Measurements from ENCODE around the gene RUFY3.

The RUFY3 gene

DNA sequence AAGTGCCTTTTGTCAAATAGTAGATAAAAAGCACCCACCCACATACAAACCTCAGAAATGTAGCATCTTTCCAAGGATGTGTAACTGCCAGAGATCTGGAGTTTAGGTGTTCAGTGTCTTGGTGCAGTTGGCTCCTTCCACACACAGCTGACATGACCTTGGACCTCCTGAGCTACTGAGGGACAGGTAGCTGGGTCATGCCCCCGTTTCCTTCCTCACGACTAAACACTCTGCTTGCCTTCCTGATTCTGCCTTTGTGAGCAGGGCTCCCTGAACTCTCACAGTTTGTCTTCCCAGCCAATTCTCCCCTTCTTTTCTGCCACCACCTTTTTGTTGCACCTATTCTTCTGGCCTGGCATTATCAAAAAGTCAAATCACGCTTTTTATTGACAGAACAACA is 10.2 kb upstream of the RUFY3 start:
- Histone ChIP-seq H3K4ac (ENCODE audit: low read length) (no peak overlapping the region), H3K23ac (ENCODE audit: low read depth, low read length, poor library complexity) (no peak overlapping the region), H2BK5ac (ENCODE audit: low read length) (no peak overlapping the region), H4K91ac (ENCODE audit: low read depth, low read length, poor library complexity) (no peak overlapping the region), H2AK5ac (ENCODE audit: low read depth, low read length) (no peak overlapping the region), H2BK12ac (ENCODE audit: low read length) (no peak overlapping the region), H3K79me1 (ENCODE audit: low read depth, low read length) (peaks cover 5% of the 10 kb centered on the region), H3K9me3 (replicated peaks in 1 of 2; ENCODE audit: control insufficient read depth in 2 of 2, insufficient read depth in 1 of 2, low read depth in 1 of 2, low read length in 2 of 2) (no peaks in the 10 kb centered on the region), H3K27ac (replicated peaks; ENCODE audit: low read length) (no peak overlapping the region), H3K18ac (ENCODE audit: low read length) (no peak overlapping the region), H3K4me3 (ENCODE audit: low read length in 2 of 2) (no peak overlapping the region), H4K8ac (ENCODE audit: low read depth, low read length) (no peak overlapping the region), H3K4me2 (ENCODE audit: insufficient read depth, low read length, poor library complexity, severe bottlenecking) (no peak overlapping the region), H3K36me3 (replicated peaks in 1 of 2; ENCODE audit: control insufficient read depth in 2 of 2, insufficient read depth in 2 of 2, low read length in 2 of 2) (peaks cover 0 to 2% of the 10 kb centered on the region in 2 donors), H3K9ac (ENCODE audit: low read depth, low read length, poor library complexity) (no peak overlapping the region), H3K27me3 (ENCODE audit: control insufficient read depth in 3 of 3, insufficient read depth in 3 of 3, low read depth in 1 of 3, low read length in 3 of 3) (no peaks in the 10 kb centered on the region), H2AFZ (ENCODE audit: low read length) (no peak overlapping the region), H3K4me1 (ENCODE audit: control insufficient read depth in 2 of 2, insufficient read depth in 1 of 2, low read depth in 1 of 2, low read length in 2 of 2) (peaks cover 9 to 15% of the 10 kb centered on the region in 2 donors), H2BK120ac (ENCODE audit: low read depth, low read length) (no peak overlapping the region), H2BK15ac (ENCODE audit: low read length) (no peak overlapping the region), H3K14ac (ENCODE audit: low read length) (no peak overlapping the region)
- DNase-seq (ENCODE audit: low spot score) = no peak
- no CpG with 5 or more reads among the region's 3 CpGs for WGBS, 2 donors (ENCODE audit: extremely low coverage in 2 of 2, insufficient read length in 2 of 2, insufficient replicate concordance in 1 of 2)

DNA sequence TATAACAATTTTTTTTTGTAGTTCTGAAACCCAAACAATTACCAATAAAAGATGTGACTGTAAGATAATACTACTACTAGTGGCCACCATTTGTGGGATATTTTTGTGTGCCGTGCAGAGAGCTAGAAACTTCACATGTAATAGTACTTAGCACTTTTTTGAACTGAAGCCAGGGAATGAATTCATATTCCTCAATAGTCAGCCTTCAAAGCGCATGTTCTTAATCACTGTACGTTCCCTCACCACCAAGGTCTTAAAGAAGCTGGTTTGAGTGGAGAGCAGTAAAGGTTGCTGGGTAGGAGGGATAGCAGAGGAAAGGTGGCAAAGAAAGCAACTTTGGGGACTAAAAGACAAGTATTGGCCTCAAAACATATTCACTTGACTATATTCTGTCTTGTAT is 9.6 kb upstream of the RUFY3 start:
- H3K23ac ChIP-seq (ENCODE audit: low read depth, low read length, poor library complexity) = no peak overlapping the region
- no peaks in the 10 kb centered on the region for H3K27me3 ChIP-seq (ENCODE audit: control insufficient read depth in 3 of 3, insufficient read depth in 3 of 3, low read depth in 1 of 3, low read length in 3 of 3)
- H4K8ac ChIP-seq (ENCODE audit: low read depth, low read length) = no peak overlapping the region
- H2BK15ac ChIP-seq (ENCODE audit: low read length) = no peak overlapping the region
- no peak overlapping the region for H2BK120ac ChIP-seq (ENCODE audit: low read depth, low read length)
- no peak overlapping the region for H3K4me2 ChIP-seq (ENCODE audit: insufficient read depth, low read length, poor library complexity, severe bottlenecking)
- H3K9me3 ChIP-seq (replicated peaks in 1 of 2; ENCODE audit: control insufficient read depth in 2 of 2, insufficient read depth in 1 of 2, low read depth in 1 of 2, low read length in 2 of 2) = no peaks in the 10 kb centered on the region
- H3K36me3 ChIP-seq (replicated peaks in 1 of 2; ENCODE audit: control insufficient read depth in 2 of 2, insufficient read depth in 2 of 2, low read length in 2 of 2) = peaks cover 0 to 2% of the 10 kb centered on the region in 2 donors
- H3K27ac ChIP-seq (replicated peaks; ENCODE audit: low read length) = no peak overlapping the region
- no peak overlapping the region for H3K14ac ChIP-seq (ENCODE audit: low read length)
- WGBS, 2 donors (ENCODE audit: extremely low coverage in 2 of 2, insufficient read length in 2 of 2, insufficient replicate concordance in 1 of 2) = no CpG with 5 or more reads among the region's 3 CpGs
- peaks cover 5% of the 10 kb centered on the region for H3K79me1 ChIP-seq (ENCODE audit: low read depth, low read length)
- H3K18ac ChIP-seq (ENCODE audit: low read length) = no peak overlapping the region
- no peak overlapping the region for H2AFZ ChIP-seq (ENCODE audit: low read length)
- no peak overlapping the region for H2BK12ac ChIP-seq (ENCODE audit: low read length)
- DNase-seq (ENCODE audit: low spot score) = no peak
- no peak overlapping the region for H3K4me3 ChIP-seq (ENCODE audit: low read length in 2 of 2)
- no peak overlapping the region for H3K4ac ChIP-seq (ENCODE audit: low read length)
- H2AK5ac ChIP-seq (ENCODE audit: low read depth, low read length) = no peak overlapping the region
- H3K9ac ChIP-seq (ENCODE audit: low read depth, low read length, poor library complexity) = no peak overlapping the region
- no peak overlapping the region for H2BK5ac ChIP-seq (ENCODE audit: low read length)
- peaks cover 9 to 10% of the 10 kb centered on the region in 2 donors for H3K4me1 ChIP-seq (ENCODE audit: control insufficient read depth in 2 of 2, insufficient read depth in 1 of 2, low read depth in 1 of 2, low read length in 2 of 2)
- no peak overlapping the region for H4K91ac ChIP-seq (ENCODE audit: low read depth, low read length, poor library complexity)

- peaks cover 0 to 2% of the 10 kb centered on the region in 2 donors for H3K36me3 ChIP-seq (replicated peaks in 1 of 2; ENCODE audit: control insufficient read depth in 2 of 2, insufficient read depth in 2 of 2, low read length in 2 of 2)
- WGBS, 2 donors (ENCODE audit: extremely low coverage in 2 of 2, insufficient read length in 2 of 2, insufficient replicate concordance in 1 of 2) = 100% methylated on average over 1 of the region's 7 CpGs; no CpG with 5 or more reads in 1 of the 2 donors
- no peak overlapping the region for H3K4ac ChIP-seq (ENCODE audit: low read length)
- H4K91ac ChIP-seq (ENCODE audit: low read depth, low read length, poor library complexity) = no peak overlapping the region
- no peak overlapping the region for H3K27ac ChIP-seq (replicated peaks; ENCODE audit: low read length)
- H3K4me3 ChIP-seq (ENCODE audit: low read length in 2 of 2) = no peak overlapping the region
- H3K14ac ChIP-seq (ENCODE audit: low read length) = no peak overlapping the region
- peaks cover 9 to 10% of the 10 kb centered on the region in 2 donors for H3K4me1 ChIP-seq (ENCODE audit: control insufficient read depth in 2 of 2, insufficient read depth in 1 of 2, low read depth in 1 of 2, low read length in 2 of 2)
- no peak overlapping the region for H2BK15ac ChIP-seq (ENCODE audit: low read length)
- H2BK120ac ChIP-seq (ENCODE audit: low read depth, low read length) = no peak overlapping the region
- H3K9ac ChIP-seq (ENCODE audit: low read depth, low read length, poor library complexity) = no peak overlapping the region
- no peak overlapping the region for H2BK12ac ChIP-seq (ENCODE audit: low read length)
- no peak for DNase-seq (ENCODE audit: low spot score)
- H3K27me3 ChIP-seq (ENCODE audit: control insufficient read depth in 3 of 3, insufficient read depth in 3 of 3, low read depth in 1 of 3, low read length in 3 of 3) = no peaks in the 10 kb centered on the region
- H2AK5ac ChIP-seq (ENCODE audit: low read depth, low read length) = no peak overlapping the region
- H2AFZ ChIP-seq (ENCODE audit: low read length) = no peak overlapping the region
- no peaks in the 10 kb centered on the region for H3K9me3 ChIP-seq (replicated peaks in 1 of 2; ENCODE audit: control insufficient read depth in 2 of 2, insufficient read depth in 1 of 2, low read depth in 1 of 2, low read length in 2 of 2)
- H4K8ac ChIP-seq (ENCODE audit: low read depth, low read length) = no peak overlapping the region
- H3K23ac ChIP-seq (ENCODE audit: low read depth, low read length, poor library complexity) = no peak overlapping the region
- no peak overlapping the region for H3K18ac ChIP-seq (ENCODE audit: low read length)
- H3K4me2 ChIP-seq (ENCODE audit: insufficient read depth, low read length, poor library complexity, severe bottlenecking) = no peak overlapping the region
- peaks cover 5% of the 10 kb centered on the region for H3K79me1 ChIP-seq (ENCODE audit: low read depth, low read length)
- no peak overlapping the region for H2BK5ac ChIP-seq (ENCODE audit: low read length)
Measured at GRCh38 chr4:70712604-70713452, 8.9 kb upstream of the RUFY3 start.

- H4K8ac ChIP-seq (ENCODE audit: low read depth, low read length) = no peak overlapping the region
- no peak overlapping the region for H2BK5ac ChIP-seq (ENCODE audit: low read length)
- peaks cover 5% of the 10 kb centered on the region for H3K79me1 ChIP-seq (ENCODE audit: low read depth, low read length)
- no peak overlapping the region for H3K14ac ChIP-seq (ENCODE audit: low read length)
- no peak overlapping the region for H3K9ac ChIP-seq (ENCODE audit: low read depth, low read length, poor library complexity)
- H3K36me3 ChIP-seq (replicated peaks in 1 of 2; ENCODE audit: control insufficient read depth in 2 of 2, insufficient read depth in 2 of 2, low read length in 2 of 2) = no peaks in the 10 kb centered on the region
- H3K4ac ChIP-seq (ENCODE audit: low read length) = no peak overlapping the region
- no peaks in the 10 kb centered on the region for H3K27me3 ChIP-seq (ENCODE audit: control insufficient read depth in 3 of 3, insufficient read depth in 3 of 3, low read depth in 1 of 3, low read length in 3 of 3)
- peaks cover 9 to 10% of the 10 kb centered on the region in 2 donors for H3K4me1 ChIP-seq (ENCODE audit: control insufficient read depth in 2 of 2, insufficient read depth in 1 of 2, low read depth in 1 of 2, low read length in 2 of 2)
- H3K27ac ChIP-seq (replicated peaks; ENCODE audit: low read length) = no peak overlapping the region
- H2BK12ac ChIP-seq (ENCODE audit: low read length) = no peak overlapping the region
- no peaks in the 10 kb centered on the region for H3K9me3 ChIP-seq (replicated peaks in 1 of 2; ENCODE audit: control insufficient read depth in 2 of 2, insufficient read depth in 1 of 2, low read depth in 1 of 2, low read length in 2 of 2)
- H3K18ac ChIP-seq (ENCODE audit: low read length) = no peak overlapping the region
- no peak overlapping the region for H2BK15ac ChIP-seq (ENCODE audit: low read length)
- H3K23ac ChIP-seq (ENCODE audit: low read depth, low read length, poor library complexity) = no peak overlapping the region
- no peak overlapping the region for H3K4me2 ChIP-seq (ENCODE audit: insufficient read depth, low read length, poor library complexity, severe bottlenecking)
- no peak for DNase-seq (ENCODE audit: low spot score)
- no peak overlapping the region for H2AK5ac ChIP-seq (ENCODE audit: low read depth, low read length)
- no peak overlapping the region for H2AFZ ChIP-seq (ENCODE audit: low read length)
- no peak overlapping the region for H4K91ac ChIP-seq (ENCODE audit: low read depth, low read length, poor library complexity)
- H3K4me3 ChIP-seq (ENCODE audit: low read length in 2 of 2) = no peak overlapping the region
- H2BK120ac ChIP-seq (ENCODE audit: low read depth, low read length) = no peak overlapping the region
- no CpG with 5 or more reads among the region's 7 CpGs for WGBS, 2 donors (ENCODE audit: extremely low coverage in 2 of 2, insufficient read length in 2 of 2, insufficient replicate concordance in 1 of 2)
Measured at GRCh38 chr4:70713453-70714078, 8.2 kb upstream of the RUFY3 start.

All from neuronal stem cell (in vitro differentiated cells).